Vagina (tissue), 2 donors: ENCODE measurements around the gene PLA2G10. TPM values are rescaled to one million over a fixed set of nuclear protein-coding genes. Genes with fewer than 3 reads are reported as not detected.
"Not testable (repeated sequence)": the region's sequence is repeated elsewhere in the genome, so short reads cannot be mapped to it uniquely, and the experiment has no call there.

Source experiments
- DNase-seq, 2 donors: peaks; one replicate each; pipeline ENCODE4 v3.0.0-alpha.2; 2017; ENCODE audit errors: extremely low spot score in 2 of 2
- H3K27ac ChIP-seq: fragments of 200-600 bp; sonication (generic); one replicate; pipeline ENCODE4 v1.5.1; 2019
- H3K27me3 ChIP-seq: fragments of 200-600 bp; sonication (generic); one replicate; pipeline ENCODE4 v1.5.1; 2019
- H3K36me3 ChIP-seq, 2 donors: fragments of 200-600 bp; sonication (generic); one replicate each; pipeline ENCODE4 v1.5.1; 2017 to 2019
- H3K4me1 ChIP-seq: fragments of 200-600 bp; sonication (generic); one replicate; pipeline ENCODE4 v1.5.1; 2019
- H3K4me3 ChIP-seq, 2 donors: fragments of 200-600 bp; sonication (generic); 1 replicate in 1 of 2; 2 replicates in 1 of 2; pipeline ENCODE4 v1.5.1; 2016 to 2019
- H3K9me3 ChIP-seq: fragments of 200-600 bp; sonication (generic); one replicate; pipeline ENCODE4 v1.5.1; 2019
- intact Hi-C: fragments of 100-400 bp; cut with DNase I; formaldehyde crosslinking; loops from one replicate; pipeline ENCODE4 v1.15.1; 2023
- total RNA-seq: library from RNA; depleted of rRNA; stranded (reverse); fragments of >200 nt; gene quantifications from one replicate; pipeline ENCODE4 v1.2.3, GENCODE V29; 2016

Gene PLA2G10
- total RNA-seq: not detected

- H3K27ac ChIP-seq, DNase-seq, intact Hi-C loops, H3K36me3 ChIP-seq, H3K9me3 ChIP-seq, H3K4me1 ChIP-seq, H3K27me3 ChIP-seq, H3K4me3 ChIP-seq: not testable (repeated sequence)
Measured at GRCh38 chr16:14694129-14694528, at the start of gene PLA2G10. Gene PLA2G10 (minus strand): TSS chr16:14694308. CDS start chr16:14694229, 79 bp downstream.

- intact Hi-C loops, H3K27me3 ChIP-seq, H3K36me3 ChIP-seq, H3K27ac ChIP-seq, H3K4me3 ChIP-seq, H3K4me1 ChIP-seq, H3K9me3 ChIP-seq, DNase-seq: not testable (repeated sequence)
Measured at GRCh38 chr16:14742273-14743128, 48.4 kb upstream of the PLA2G10 start, which contains the start of gene NPIPA2. Gene NPIPA2 (plus strand): TSS chr16:14742533. CDS start chr16:14748066, 5,533 bp downstream.

- H3K27ac ChIP-seq, H3K4me3 ChIP-seq, H3K27me3 ChIP-seq, intact Hi-C loops, H3K4me1 ChIP-seq, DNase-seq, H3K9me3 ChIP-seq, H3K36me3 ChIP-seq: not testable (repeated sequence)
Measured at GRCh38 chr16:14741794-14742193, 47.7 kb upstream of the PLA2G10 start.

- intact Hi-C loops, H3K9me3 ChIP-seq, H3K27ac ChIP-seq, H3K4me3 ChIP-seq, H3K36me3 ChIP-seq, H3K27me3 ChIP-seq, DNase-seq, H3K4me1 ChIP-seq: not testable (repeated sequence)
Measured at GRCh38 chr16:14740832-14741385, 46.8 kb upstream of the PLA2G10 start.

- intact Hi-C loops, H3K4me1 ChIP-seq, H3K27ac ChIP-seq, H3K9me3 ChIP-seq, H3K27me3 ChIP-seq, H3K4me3 ChIP-seq, H3K36me3 ChIP-seq, DNase-seq: not testable (repeated sequence)
Measured at GRCh38 chr16:14733233-14733632, 39.1 kb upstream of the PLA2G10 start.

- intact Hi-C loops, H3K4me3 ChIP-seq, H3K27me3 ChIP-seq: not testable (repeated sequence)
Measured at GRCh38 chr16:14703156-14704011, 9.3 kb upstream of the PLA2G10 start, which contains the start of gene NPIPA3. Gene NPIPA3 (plus strand): TSS chr16:14703411. CDS start chr16:14708944, 5,533 bp downstream.

GRCh38 chr16:14702672-14703071 lies 8.6 kb upstream of the PLA2G10 start:
- H3K27ac ChIP-seq, H3K4me3 ChIP-seq, H3K4me1 ChIP-seq, DNase-seq, intact Hi-C loops, H3K27me3 ChIP-seq, H3K36me3 ChIP-seq, H3K9me3 ChIP-seq: not testable (repeated sequence)

More at GRCh38 chr16:14703156-14704011, 9.3 kb upstream of the PLA2G10 start, which contains the start of gene NPIPA3:
- H3K4me1 ChIP-seq, H3K9me3 ChIP-seq, DNase-seq, H3K27ac ChIP-seq, H3K36me3 ChIP-seq: not testable (repeated sequence)

- H3K27ac ChIP-seq, intact Hi-C loops, H3K9me3 ChIP-seq, H3K4me3 ChIP-seq, H3K27me3 ChIP-seq, H3K36me3 ChIP-seq, DNase-seq, H3K4me1 ChIP-seq: not testable (repeated sequence)
Measured at GRCh38 chr16:14701859-14702258, 7.8 kb upstream of the PLA2G10 start.

GRCh38 chr16:14685870-14686793 lies 8.0 kb downstream of the PLA2G10 start:
- H3K27me3 ChIP-seq, H3K9me3 ChIP-seq, H3K4me3 ChIP-seq, DNase-seq, H3K4me1 ChIP-seq, H3K27ac ChIP-seq, H3K36me3 ChIP-seq, intact Hi-C loops: not testable (repeated sequence)
